HL-60 (cell line): ENCODE data around the gene SAG.
"Not testable (repeated sequence)": the region's sequence is repeated elsewhere in the genome, so short reads cannot be mapped to it uniquely, and the experiment has no call there.

Source experiments
- GABPA ChIP-seq: IDR thresholded peaks from 2 replicates; pipeline ENCODE4 v1.6.1; 2012; ENCODE audit warnings: low read depth
- POLR2AphosphoS5 ChIP-seq: IDR thresholded peaks from 2 replicates; pipeline ENCODE4 v1.6.1; 2012; ENCODE audit warnings: low read depth
- SPI1 ChIP-seq: IDR thresholded peaks from 2 replicates; pipeline ENCODE4 v1.6.1; 2012; ENCODE audit warnings: low read depth, mild to moderate bottlenecking, borderline replicate concordance
- TF ChIP-seq, protein P1 (sequence below): IDR thresholded peaks from one replicate; pipeline ENCODE4 v1.5.1; 2011; ENCODE audit warnings: low read length, control low read depth, inconsistent platforms; ENCODE audit not compliant: insufficient read depth

DNA sequence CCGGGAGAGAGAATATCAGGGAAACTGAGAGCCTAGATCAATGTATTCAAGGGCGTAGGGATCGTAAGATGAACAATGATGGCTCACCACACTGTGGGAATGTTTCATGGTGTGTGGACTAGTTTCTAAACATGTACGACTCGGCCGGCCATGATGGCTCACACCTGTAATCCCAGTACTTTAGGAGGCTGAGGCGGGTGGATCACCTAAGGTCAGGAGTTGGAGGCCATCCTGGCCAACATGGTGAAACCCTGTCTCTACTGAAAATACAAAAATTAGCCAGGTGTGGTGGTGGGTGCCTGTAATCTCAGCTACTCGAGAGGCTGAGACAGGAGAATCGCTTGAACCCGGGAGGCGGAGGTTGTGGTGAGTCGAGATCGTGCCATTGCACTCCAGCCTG is 28.5 kb downstream of the SAG start:
- TF ChIP-seq, protein P1, sequence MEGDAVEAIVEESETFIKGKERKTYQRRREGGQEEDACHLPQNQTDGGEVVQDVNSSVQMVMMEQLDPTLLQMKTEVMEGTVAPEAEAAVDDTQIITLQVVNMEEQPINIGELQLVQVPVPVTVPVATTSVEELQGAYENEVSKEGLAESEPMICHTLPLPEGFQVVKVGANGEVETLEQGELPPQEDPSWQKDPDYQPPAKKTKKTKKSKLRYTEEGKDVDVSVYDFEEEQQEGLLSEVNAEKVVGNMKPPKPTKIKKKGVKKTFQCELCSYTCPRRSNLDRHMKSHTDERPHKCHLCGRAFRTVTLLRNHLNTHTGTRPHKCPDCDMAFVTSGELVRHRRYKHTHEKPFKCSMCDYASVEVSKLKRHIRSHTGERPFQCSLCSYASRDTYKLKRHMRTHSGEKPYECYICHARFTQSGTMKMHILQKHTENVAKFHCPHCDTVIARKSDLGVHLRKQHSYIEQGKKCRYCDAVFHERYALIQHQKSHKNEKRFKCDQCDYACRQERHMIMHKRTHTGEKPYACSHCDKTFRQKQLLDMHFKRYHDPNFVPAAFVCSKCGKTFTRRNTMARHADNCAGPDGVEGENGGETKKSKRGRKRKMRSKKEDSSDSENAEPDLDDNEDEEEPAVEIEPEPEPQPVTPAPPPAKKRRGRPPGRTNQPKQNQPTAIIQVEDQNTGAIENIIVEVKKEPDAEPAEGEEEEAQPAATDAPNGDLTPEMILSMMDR: not testable (repeated sequence)
- TF ChIP-seq GABPA, POLR2AphosphoS5, SPI1: not testable (repeated sequence)
